PC-3 (cell line): ENCODE measurements around the gene LFNG. TPM values are rescaled to one million over a fixed set of nuclear protein-coding genes. Genes with fewer than 3 reads are reported as not detected.

ENCODE experiments used
- ATAC-seq: fragments of 200-7000 bp; cut with Tn5 transposase; 2 replicates; pipeline ENCODE4 v1.9.1; 2020; ENCODE audit warnings: mild to moderate bottlenecking, moderate library complexity
- BruUV-seq: library from RNA; stranded (reverse); fragments of 400-500 nt; replicated peaks from 2 replicates; lab custom pipeline; 2021; lab: Mats Ljungman, UMichigan
- CTCF ChIA-PET: fragments of 300-600 bp; sonication (Branson Sonifier 250); formaldehyde crosslinking; loops from one replicate; lab custom pipeline; 2022; ENCODE audit warnings: antibody characterized with exemption; lab: Charles Lee
- POLR2A ChIA-PET: fragments of 300-600 bp; sonication (Branson Sonifier 250); formaldehyde crosslinking; loops from one replicate; lab custom pipeline; 2022; ENCODE audit warnings: antibody characterized with exemption; ENCODE audit not compliant: unreplicated experiment; lab: Charles Lee
- DNase-seq: peaks from one replicate; pipeline ENCODE4 v3.0.0-alpha.2; 2015
- H2AFZ ChIP-seq: fragments of 300-600 bp; sonication (generic); 2 replicates; pipeline ENCODE4 v1.6.0; 2016; ENCODE audit warnings: antibody characterized with exemption, low read length
- H3F3A ChIP-seq: fragments of 300-600 bp; sonication (generic); one replicate; pipeline ENCODE4 v1.6.0; 2017; ENCODE audit warnings: antibody characterized with exemption, low read length, control low read depth, mild to moderate bottlenecking; ENCODE audit not compliant: unreplicated experiment
- H3K27ac ChIP-seq: fragments of 300-600 bp; sonication (generic); 2 replicates; pipeline ENCODE4 v1.5.1; 2016; ENCODE audit warnings: mild to moderate bottlenecking, low read length
- H3K27me3 ChIP-seq: fragments of 300-600 bp; sonication (generic); 2 replicates; pipeline ENCODE4 v1.6.1; 2016; ENCODE audit warnings: low read length, mixed read lengths
- H3K36me3 ChIP-seq: fragments of 300-600 bp; sonication (generic); 2 replicates; pipeline ENCODE4 v1.6.1; 2016; ENCODE audit warnings: low read depth, mixed run types, low read length, mixed read lengths
- H3K4me1 ChIP-seq: fragments of 300-600 bp; sonication (generic); 2 replicates; pipeline ENCODE4 v1.5.1; 2016; ENCODE audit warnings: low read length; ENCODE audit not compliant: insufficient read depth
- H3K4me2 ChIP-seq: fragments of 300-600 bp; sonication (generic); 2 replicates; pipeline ENCODE4 v1.6.0; 2016; ENCODE audit warnings: low read length
- H3K4me3 ChIP-seq: fragments of 300-600 bp; sonication (generic); 2 replicates; pipeline ENCODE4 v1.5.1; 2016; ENCODE audit warnings: mild to moderate bottlenecking, low read length, mixed read lengths
- H3K79me2 ChIP-seq: fragments of 300-600 bp; sonication (generic); 2 replicates; pipeline ENCODE4 v1.6.1; 2017; ENCODE audit warnings: low read length, mixed read lengths
- H3K9ac ChIP-seq: fragments of 300-600 bp; sonication (generic); 2 replicates; pipeline ENCODE4 v1.6.0; 2016; ENCODE audit warnings: mild to moderate bottlenecking, low read length
- H3K9me2 ChIP-seq: fragments of 300-600 bp; sonication (generic); replicated peaks from 2 replicates; pipeline ENCODE4 v1.6.1; 2016; ENCODE audit warnings: mixed run types, low read length, mixed read lengths
- H3K9me3 ChIP-seq: fragments of 300-600 bp; sonication (generic); 2 replicates; pipeline ENCODE4 v1.6.1; 2016; ENCODE audit warnings: low read length, mixed read lengths
- H4K20me1 ChIP-seq: fragments of 300-600 bp; sonication (generic); 2 replicates; pipeline ENCODE4 v1.6.1; 2016; ENCODE audit warnings: low read length, mixed read lengths
- CTCF ChIP-seq: fragments of 300-600 bp; sonication (generic); conservative IDR thresholded peaks from 2 replicates; pipeline ENCODE4 v1.5.1; 2017; ENCODE audit warnings: antibody characterized with exemption, low read depth, mild to moderate bottlenecking, low read length
- EZH2 ChIP-seq: fragments of 300-600 bp; sonication (generic); IDR thresholded peaks from one replicate; pipeline ENCODE4 v1.6.1; 2017; ENCODE audit warnings: antibody characterized with exemption, mild to moderate bottlenecking, low read length; ENCODE audit not compliant: unreplicated experiment
- EZH2phosphoT487 ChIP-seq: fragments of 300-600 bp; sonication (generic); IDR thresholded peaks from 2 replicates; pipeline ENCODE4 v1.6.1; 2018; ENCODE audit warnings: mild to moderate bottlenecking, antibody characterized with exemption, low read length, borderline replicate concordance
- intact Hi-C: fragments of 100-400 bp; cut with micrococcal nuclease; formaldehyde crosslinking; loops from 2 replicates; pipeline ENCODE4 v1.9.0; 2023
- total RNA-seq: library from RNA; depleted of rRNA; stranded (reverse); fragments of >200 nt; gene quantifications from 2 replicates; pipeline ENCODE4 v1.2.3, GENCODE V29; 2014

The LFNG gene
- total RNA-seq, 1 experiment from 2014 or later: 7.7 TPM

GRCh38 chr7:2471022-2471329, 48.6 kb upstream of the LFNG start:
- DNase-seq: peak; percentile 75
- no peak overlapping the region for H2AFZ ChIP-seq
- TF ChIP-seq CTCF (no peak), EZH2 (no peak), EZH2phosphoT487 (no peak)
- no peak overlapping the region for H3K9ac ChIP-seq
- peak; percentile 86 for ATAC-seq
- CTCF ChIA-PET: interaction anchor here (1.1 kb wide), 1 partner anchor 19 kb away, joined by 9 read pairs; no protein-coding TSS in a partner anchor
- H3K4me1 ChIP-seq: peaks cover 4% of the 10 kb centered on the region; the same call in 1 of the 2 replicates
- no peaks in the 10 kb centered on the region for H3K9me2 ChIP-seq
- H3K27me3 ChIP-seq: no peaks in the 10 kb centered on the region
- H3K27ac ChIP-seq: no peak overlapping the region
- H3K4me2 ChIP-seq: peak overlapping the region; percentile 41; the same call in 1 of the 2 replicates
- no TSS peak for BruUV-seq
- no peaks in the 10 kb centered on the region for H3K9me3 ChIP-seq
- no peak overlapping the region for H3K4me3 ChIP-seq
- H3F3A ChIP-seq: no peaks in the 10 kb centered on the region
- no peaks in the 10 kb centered on the region for H3K36me3 ChIP-seq
- intact Hi-C loops: no loop called here
- H4K20me1 ChIP-seq: no peaks in the 10 kb centered on the region
- H3K79me2 ChIP-seq: no peaks in the 10 kb centered on the region
- POLR2A ChIA-PET: no interaction called here

- H3K9me2 ChIP-seq: no peaks in the 10 kb centered on the region
- H3K27ac ChIP-seq: no peak overlapping the region
- no peak overlapping the region for H3K4me3 ChIP-seq
- H2AFZ ChIP-seq: no peak overlapping the region
- CTCF ChIA-PET: interaction anchor here (1.1 kb wide), 1 partner anchor 20 kb away, joined by 9 read pairs; no protein-coding TSS in a partner anchor
- no peaks in the 10 kb centered on the region for H3K27me3 ChIP-seq
- H3K9ac ChIP-seq: no peak overlapping the region
- TF ChIP-seq EZH2phosphoT487: no peak
- no peaks in the 10 kb centered on the region for H3K79me2 ChIP-seq
- POLR2A ChIA-PET: no interaction called here
- intact Hi-C loops: no loop called here
- peak overlapping the region; percentile 41; the same call in 1 of the 2 replicates for H3K4me2 ChIP-seq
- no peaks in the 10 kb centered on the region for H4K20me1 ChIP-seq
- H3K36me3 ChIP-seq: no peaks in the 10 kb centered on the region
- no peaks in the 10 kb centered on the region for H3K9me3 ChIP-seq
- no peak; the same call in 1 of the 2 replicates for ATAC-seq
- no peak for DNase-seq
- no TSS peak for BruUV-seq
- no peaks in the 10 kb centered on the region for H3F3A ChIP-seq
- H3K4me1 ChIP-seq: peaks cover 4% of the 10 kb centered on the region; the same call in 1 of the 2 replicates
These were observed 48.2 kb upstream of the LFNG start for GRCh38 chr7:2471396-2471795.

- Histone ChIP-seq H3K27me3 (no peaks in the 10 kb centered on the region), H3K4me3 (no peak overlapping the region), H2AFZ (no peak overlapping the region), H3F3A (no peaks in the 10 kb centered on the region), H3K27ac (no peak overlapping the region), H3K4me1 (peaks cover 6% of the 10 kb centered on the region; the same call in 1 of the 2 replicates), H4K20me1 (no peaks in the 10 kb centered on the region), H3K9me3 (no peaks in the 10 kb centered on the region), H3K9me2 (no peaks in the 10 kb centered on the region), H3K36me3 (no peaks in the 10 kb centered on the region), H3K9ac (no peak overlapping the region), H3K79me2 (no peaks in the 10 kb centered on the region), H3K4me2 (no peak overlapping the region)
- BruUV-seq: no TSS peak
- TF ChIP-seq EZH2: no peak
- no peak for TF ChIP-seq CTCF
- TF ChIP-seq EZH2phosphoT487: no peak
- ChIA-PET CTCF (no interaction called here), POLR2A (no interaction called here)
- DNase-seq: peak; percentile 6
- no peak for ATAC-seq
- intact Hi-C loops: no loop called here
These were observed 46.8 kb upstream of the LFNG start for GRCh38 chr7:2472739-2473138.
